Measurements from ENCODE around the gene RUNX1. TPM values are rescaled to one million over a fixed set of nuclear protein-coding genes. Genes with fewer than 3 reads are reported as not detected.

Gene RUNX1
- polyA plus RNA-seq, 1 experiment: 20.9 TPM

- Histone ChIP-seq H3K27ac (ENCODE audit: low read depth, low read length) (no peak overlapping the region), H3K4me3 (ENCODE audit: low read depth, low read length) (no peak overlapping the region), H3K27me3 (ENCODE audit: control insufficient read depth, insufficient read depth, low read length) (no peaks in the 10 kb centered on the region), H3K9me3 (ENCODE audit: control insufficient read depth, insufficient read depth, low read length) (peaks cover 4% of the 10 kb centered on the region; the same call in 1 of the 2 replicates)
- TF ChIP-seq, protein P1, sequence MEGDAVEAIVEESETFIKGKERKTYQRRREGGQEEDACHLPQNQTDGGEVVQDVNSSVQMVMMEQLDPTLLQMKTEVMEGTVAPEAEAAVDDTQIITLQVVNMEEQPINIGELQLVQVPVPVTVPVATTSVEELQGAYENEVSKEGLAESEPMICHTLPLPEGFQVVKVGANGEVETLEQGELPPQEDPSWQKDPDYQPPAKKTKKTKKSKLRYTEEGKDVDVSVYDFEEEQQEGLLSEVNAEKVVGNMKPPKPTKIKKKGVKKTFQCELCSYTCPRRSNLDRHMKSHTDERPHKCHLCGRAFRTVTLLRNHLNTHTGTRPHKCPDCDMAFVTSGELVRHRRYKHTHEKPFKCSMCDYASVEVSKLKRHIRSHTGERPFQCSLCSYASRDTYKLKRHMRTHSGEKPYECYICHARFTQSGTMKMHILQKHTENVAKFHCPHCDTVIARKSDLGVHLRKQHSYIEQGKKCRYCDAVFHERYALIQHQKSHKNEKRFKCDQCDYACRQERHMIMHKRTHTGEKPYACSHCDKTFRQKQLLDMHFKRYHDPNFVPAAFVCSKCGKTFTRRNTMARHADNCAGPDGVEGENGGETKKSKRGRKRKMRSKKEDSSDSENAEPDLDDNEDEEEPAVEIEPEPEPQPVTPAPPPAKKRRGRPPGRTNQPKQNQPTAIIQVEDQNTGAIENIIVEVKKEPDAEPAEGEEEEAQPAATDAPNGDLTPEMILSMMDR (IDR thresholded peaks at IDR 0.05; ENCODE audit: low read depth, low read length): no peak
- CTCF ChIA-PET: no interaction called here
- no peak for DNase-seq (ENCODE audit: low read depth, low spot score)
- POLR2A ChIA-PET: no interaction called here
Measured at GRCh38 chr21:35083246-35083645, 34.1 kb upstream of the RUNX1 start.

DNA sequence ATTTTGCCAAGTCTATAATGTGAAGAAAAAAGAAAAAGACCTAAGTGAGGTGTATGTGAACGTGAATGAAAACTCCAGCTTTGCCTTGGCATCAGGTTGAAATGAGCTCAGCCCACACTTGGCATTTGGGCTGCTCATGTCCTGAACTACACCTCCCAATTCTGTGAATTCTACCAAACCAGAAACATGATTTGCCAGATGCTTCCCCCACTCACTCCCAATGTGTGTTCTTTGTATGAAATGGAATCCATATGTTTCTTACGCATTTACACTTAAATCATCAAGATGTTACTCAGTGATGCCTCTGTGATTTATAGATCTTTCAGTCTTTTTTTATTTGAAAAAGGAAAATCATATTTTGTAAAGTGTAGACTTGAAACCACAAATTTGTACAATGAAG is 32.8 kb upstream of the RUNX1 start:
- DNase-seq (ENCODE audit: low read depth, low spot score): no peak
- H3K27me3 ChIP-seq (ENCODE audit: control insufficient read depth, insufficient read depth, low read length): no peaks in the 10 kb centered on the region
- H3K27ac ChIP-seq (ENCODE audit: low read depth, low read length): no peak overlapping the region
- H3K9me3 ChIP-seq (ENCODE audit: control insufficient read depth, insufficient read depth, low read length): peaks cover 4% of the 10 kb centered on the region; the same call in 1 of the 2 replicates
- CTCF ChIA-PET: no interaction called here
- no peak overlapping the region for H3K4me3 ChIP-seq (ENCODE audit: low read depth, low read length)
- TF ChIP-seq, protein P1 (IDR thresholded peaks at IDR 0.05; ENCODE audit: low read depth, low read length): no peak
- POLR2A ChIA-PET: no interaction called here

- TF ChIP-seq, protein P1 (IDR thresholded peaks at IDR 0.05; ENCODE audit: low read depth, low read length): no peak
- Histone ChIP-seq H3K27me3 (ENCODE audit: control insufficient read depth, insufficient read depth, low read length) (no peaks in the 10 kb centered on the region), H3K27ac (ENCODE audit: low read depth, low read length) (no peak overlapping the region), H3K4me3 (ENCODE audit: low read depth, low read length) (no peak overlapping the region), H3K9me3 (ENCODE audit: control insufficient read depth, insufficient read depth, low read length) (no peaks in the 10 kb centered on the region)
- DNase-seq (ENCODE audit: low read depth, low spot score): no peak
- POLR2A ChIA-PET: no interaction called here
- CTCF ChIA-PET: no interaction called here
Measured at GRCh38 chr21:35079181-35079580, 30.1 kb upstream of the RUNX1 start.

DNA sequence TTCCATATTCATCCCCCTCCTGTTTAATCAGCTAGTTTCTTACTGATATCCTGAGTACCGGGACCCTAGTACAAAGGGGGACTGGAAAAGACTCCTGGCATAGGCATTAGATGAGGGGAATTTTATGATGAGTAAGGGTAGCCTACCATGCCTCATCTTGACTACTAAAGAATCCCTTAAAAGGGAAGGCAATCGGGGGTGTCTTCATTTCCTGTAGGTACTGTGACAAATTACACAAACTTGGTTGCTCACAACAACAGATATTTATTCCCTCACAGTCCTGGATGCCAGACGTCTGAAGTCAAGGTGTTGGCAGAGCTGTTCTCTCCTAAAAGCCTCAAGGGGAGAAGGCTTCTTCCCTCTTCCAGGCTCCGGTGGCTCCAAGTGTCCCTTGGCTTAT is 28.9 kb upstream of the RUNX1 start:
- H3K27me3 ChIP-seq (ENCODE audit: control insufficient read depth, insufficient read depth, low read length): no peaks in the 10 kb centered on the region
- no peak overlapping the region for H3K4me3 ChIP-seq (ENCODE audit: low read depth, low read length)
- no peaks in the 10 kb centered on the region for H3K9me3 ChIP-seq (ENCODE audit: control insufficient read depth, insufficient read depth, low read length)
- no peak overlapping the region for H3K27ac ChIP-seq (ENCODE audit: low read depth, low read length)
- DNase-seq (ENCODE audit: low read depth, low spot score): no peak
- ChIA-PET POLR2A (no interaction called here), CTCF (no interaction called here)
- TF ChIP-seq, protein P1 (IDR thresholded peaks at IDR 0.05; ENCODE audit: low read depth, low read length): no peak

DNA sequence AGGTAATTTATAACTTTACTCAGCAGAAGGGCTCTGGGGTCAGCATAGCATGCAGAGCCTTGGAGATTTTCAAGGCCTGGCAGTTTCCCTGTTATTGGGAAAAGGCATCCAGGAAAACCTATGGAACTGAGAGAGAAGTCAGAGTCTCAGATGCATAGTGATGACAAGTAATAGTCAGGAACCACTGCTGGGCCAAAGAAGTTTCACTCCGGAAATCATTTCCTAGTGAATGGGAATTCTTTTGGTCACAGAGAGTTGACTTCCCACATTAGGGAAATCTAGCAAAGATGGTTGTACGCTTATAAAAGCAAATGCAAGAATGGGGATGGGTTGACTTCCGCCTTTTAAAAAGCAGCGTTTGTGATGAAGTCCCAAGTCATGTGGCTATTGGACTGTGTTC is 28.4 kb upstream of the RUNX1 start:
- no peak overlapping the region for H3K27ac ChIP-seq (ENCODE audit: low read depth, low read length)
- no peaks in the 10 kb centered on the region for H3K27me3 ChIP-seq (ENCODE audit: control insufficient read depth, insufficient read depth, low read length)
- POLR2A ChIA-PET: no interaction called here
- CTCF ChIA-PET: no interaction called here
- H3K9me3 ChIP-seq (ENCODE audit: control insufficient read depth, insufficient read depth, low read length): no peaks in the 10 kb centered on the region
- no peak overlapping the region for H3K4me3 ChIP-seq (ENCODE audit: low read depth, low read length)
- no peak for DNase-seq (ENCODE audit: low read depth, low spot score)
- TF ChIP-seq, protein P1 (IDR thresholded peaks at IDR 0.05; ENCODE audit: low read depth, low read length): no peak

Measured in AG04450 (cell line).